ENCODE results near the gene MYO6.

- no peak for TF ChIP-seq CTCF (conservative IDR thresholded peaks at IDR 0.05; ENCODE audit: low read length)
- no peak for TF ChIP-seq EZH2phosphoT487 (IDR thresholded peaks at IDR 0.05; ENCODE audit: borderline replicate concordance, low read depth, low read length)
Measured at GRCh38 chr6:75906871-75907270, 157.8 kb downstream of the MYO6 start.

Data from OCI-LY7 (cell line).